Activated CD4-positive, alpha-beta T cell treated with anti-CD3 and anti-CD28 coated beads, Interleukin-10, Interleukin-2, amounts not matched to agents 100 ng/mL and 50 ng/mL, durations not matched to agents 16 hours and 8 hours (primary cell): ENCODE data around the gene MCMBP.
"Not testable (repeated sequence)": the region's sequence is repeated elsewhere in the genome, so short reads cannot be mapped to it uniquely, and the experiment has no call there.

Experiments
- DNase-seq: peaks from one replicate; pipeline ENCODE4 v3.0.0-alpha.2; 2020

The MCMBP gene

DNA sequence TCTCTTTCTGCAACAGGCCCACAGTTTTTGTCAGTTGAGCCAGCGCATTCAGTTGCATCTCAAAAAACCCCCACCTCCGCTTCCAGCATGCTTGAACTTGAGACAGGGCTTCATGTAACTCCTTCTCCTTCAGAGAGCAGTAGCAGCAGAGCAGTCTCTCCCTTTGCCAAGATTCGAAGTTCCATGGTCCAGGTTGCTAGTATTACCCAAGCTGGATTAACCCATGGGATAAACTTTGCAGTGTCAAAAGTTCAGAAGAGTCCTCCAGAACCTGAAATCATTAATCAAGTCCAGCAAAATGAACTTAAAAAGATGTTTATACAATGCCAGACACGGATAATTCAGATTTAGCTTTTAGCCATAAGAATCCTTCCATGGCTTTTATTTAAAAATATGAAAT is 45.2 kb downstream of the MCMBP start:
- no peak for DNase-seq

DNA sequence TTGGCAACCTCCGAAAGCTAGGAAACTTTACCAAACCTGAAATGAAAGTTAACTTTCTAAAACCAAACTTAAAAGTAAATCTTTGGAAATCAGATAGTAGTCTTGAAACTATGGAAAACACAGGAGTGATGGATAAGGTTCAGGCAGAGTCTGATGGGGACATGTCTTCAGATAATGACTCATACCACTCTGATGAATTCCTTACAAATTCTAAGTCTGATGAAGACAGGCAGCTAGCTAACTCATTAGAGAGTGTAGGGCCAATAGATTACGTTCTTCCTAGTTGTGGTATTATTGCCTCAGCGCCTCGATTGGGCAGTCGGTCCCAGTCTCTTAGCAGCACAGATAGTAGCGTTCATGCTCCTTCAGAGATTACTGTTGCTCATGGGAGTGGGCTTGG is 45.9 kb downstream of the MCMBP start:
- no peak for DNase-seq

DNA sequence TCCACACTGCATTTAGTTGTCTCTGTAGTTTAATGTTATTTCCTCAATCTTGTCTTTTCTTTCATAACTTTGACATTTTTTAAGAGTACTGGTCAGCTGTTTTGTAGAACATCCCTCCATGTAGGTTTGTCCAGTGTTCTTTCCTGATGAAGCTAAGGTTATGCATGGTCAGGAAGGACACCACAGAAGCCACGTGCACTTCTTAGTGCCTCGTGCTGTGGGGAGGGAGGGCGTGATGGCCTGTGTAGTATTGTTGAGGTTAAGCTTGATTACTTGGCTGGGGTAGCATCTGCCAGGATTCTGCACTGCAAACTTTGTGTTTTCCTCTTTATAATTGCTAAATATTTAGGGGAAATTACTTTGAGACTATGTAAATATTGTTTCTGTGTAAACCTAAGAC is 48.3 kb downstream of the MCMBP start:
- no peak for DNase-seq

DNA sequence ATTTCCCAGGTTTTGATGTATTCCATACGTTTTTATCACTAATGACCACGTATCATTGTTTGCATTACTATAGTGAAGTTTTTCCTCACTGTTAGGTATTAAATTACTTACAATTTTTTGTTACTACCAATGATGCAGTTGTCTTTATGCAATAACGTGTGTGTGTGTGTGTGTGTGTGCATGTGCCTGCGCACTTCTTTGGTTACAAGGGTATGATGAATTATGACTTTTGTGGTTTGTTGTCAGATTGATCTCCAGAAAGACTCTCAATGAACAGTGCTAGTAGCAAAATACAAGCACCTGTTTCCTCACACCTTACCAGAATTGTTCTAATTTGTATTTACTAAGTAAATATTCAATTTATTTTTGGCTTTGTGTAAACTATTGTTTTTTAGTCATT is 51.5 kb downstream of the MCMBP start:
- DNase-seq, result no peak

DNA sequence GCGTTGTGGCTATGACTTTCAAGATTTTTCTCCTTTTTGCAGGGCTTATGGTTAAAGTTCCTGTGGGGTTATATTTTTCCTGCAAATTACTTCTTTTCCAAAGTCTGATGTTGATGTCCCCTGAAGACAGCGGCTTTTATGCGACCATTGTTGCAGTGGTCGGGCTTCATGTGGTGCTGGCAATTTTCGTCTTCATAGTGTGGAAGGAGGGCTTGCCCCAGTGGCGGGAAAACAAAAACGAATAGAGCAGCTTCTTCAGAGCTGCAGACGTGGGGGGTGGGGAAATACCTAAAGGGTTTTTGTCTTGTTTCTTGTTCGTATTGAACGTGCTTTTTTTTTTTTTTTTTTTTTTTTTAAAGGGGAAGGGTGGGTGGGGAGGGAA is 53.8 kb downstream of the MCMBP start:
- no peak for DNase-seq

DNA sequence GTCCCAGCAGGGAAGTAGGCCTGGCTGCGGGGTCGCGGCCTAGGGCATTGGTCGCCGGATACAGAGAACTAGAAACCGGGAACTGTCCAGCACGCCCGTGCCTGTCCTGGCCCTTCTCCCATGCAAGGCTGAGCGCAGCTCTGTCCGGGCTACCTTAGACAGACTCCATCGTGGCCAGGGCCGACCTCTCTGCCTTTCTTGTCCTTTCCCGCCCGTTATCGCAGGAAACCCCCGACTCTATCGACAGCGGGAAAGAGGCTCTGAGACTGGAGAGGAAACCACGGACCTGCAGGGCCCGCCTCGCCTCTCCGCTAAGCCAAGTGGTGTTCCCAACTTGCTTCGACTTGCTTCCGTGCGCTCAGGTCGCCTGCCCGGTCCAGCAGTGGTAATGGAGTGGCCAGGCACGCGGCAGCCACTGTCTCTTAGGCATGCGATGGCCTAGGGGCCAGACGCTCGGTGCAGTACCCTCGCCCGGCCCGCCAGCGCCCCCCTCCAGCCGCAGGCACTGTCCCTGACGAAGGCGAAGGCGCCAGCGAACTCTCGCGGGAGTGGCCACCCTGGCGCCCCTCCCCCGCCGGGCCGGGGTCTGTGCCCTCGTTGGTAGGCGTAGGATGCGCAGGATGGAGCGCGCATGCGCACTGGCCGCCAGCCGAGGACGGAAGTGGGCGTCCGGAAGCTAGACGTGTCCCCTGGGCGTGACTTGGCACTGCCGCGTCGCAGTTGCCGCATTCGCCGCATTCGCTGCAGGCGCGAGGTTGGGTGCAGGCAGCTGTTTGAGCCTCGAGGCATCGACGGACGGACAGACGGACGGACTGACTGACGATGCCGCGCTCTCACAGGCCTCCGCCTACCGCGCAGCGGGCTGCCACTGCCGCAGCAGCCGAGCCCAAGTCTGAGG is 54.4 kb downstream of the MCMBP start:
- DNase-seq, result peak; percentile 17

DNA sequence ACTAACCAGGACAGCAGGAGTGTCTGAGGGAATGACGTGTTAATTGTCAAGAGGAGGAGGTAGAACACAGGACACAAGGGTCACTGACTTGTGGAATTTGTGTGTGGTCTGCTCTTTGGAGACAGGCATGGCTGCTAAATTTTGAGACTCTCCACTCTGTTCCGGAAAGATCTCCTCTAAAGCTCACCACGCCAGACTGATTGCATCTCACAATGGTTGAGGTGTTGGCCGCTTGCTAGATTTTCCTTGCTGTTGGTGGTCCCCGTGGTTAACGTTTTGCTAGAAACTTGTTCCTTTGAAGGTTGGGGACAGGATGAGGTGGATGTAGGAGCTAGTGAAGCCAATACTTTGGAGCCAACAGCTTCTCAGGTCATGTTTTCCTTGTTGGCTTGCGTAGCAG is 57.0 kb downstream of the MCMBP start:
- no peak for DNase-seq

DNA sequence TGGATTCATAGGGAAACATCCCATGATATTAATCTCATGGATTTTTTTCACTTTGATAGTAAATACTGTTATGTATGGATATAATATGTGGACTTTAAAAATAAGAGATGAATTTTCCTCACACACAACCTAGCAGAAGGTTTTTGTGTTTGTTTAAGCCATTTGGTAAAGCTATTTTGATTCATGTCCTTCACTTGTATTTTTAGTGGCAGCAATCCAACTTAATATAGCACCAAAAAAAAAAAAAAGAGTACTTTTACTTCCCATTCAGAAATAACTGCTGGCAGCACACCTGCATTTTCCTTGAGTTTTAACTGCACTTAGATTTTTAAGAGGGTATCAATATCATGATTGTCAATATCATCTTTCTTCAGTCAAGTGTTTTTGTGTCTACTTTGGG is 60.0 kb downstream of the MCMBP start:
- no peak for DNase-seq

DNA sequence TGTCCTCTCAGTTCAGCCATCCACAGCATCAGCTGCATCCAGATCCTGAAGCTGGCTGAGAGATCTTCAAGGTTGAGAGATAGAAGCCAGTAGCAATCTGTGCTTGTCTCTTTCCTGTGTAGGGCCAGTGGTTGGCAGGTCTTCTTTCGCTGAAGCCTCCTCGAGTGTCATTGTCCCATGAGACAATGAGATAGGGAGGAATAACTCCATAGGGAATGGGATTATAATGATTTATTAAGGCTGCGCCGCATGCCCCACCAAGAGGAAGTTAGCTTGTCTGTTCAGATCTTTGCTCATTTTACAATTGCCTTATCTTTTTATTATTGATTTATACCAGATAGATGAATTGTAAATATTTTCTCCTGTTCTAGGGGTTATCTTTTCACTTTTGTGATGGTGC is 61.5 kb downstream of the MCMBP start:
- DNase-seq, result no peak

DNA sequence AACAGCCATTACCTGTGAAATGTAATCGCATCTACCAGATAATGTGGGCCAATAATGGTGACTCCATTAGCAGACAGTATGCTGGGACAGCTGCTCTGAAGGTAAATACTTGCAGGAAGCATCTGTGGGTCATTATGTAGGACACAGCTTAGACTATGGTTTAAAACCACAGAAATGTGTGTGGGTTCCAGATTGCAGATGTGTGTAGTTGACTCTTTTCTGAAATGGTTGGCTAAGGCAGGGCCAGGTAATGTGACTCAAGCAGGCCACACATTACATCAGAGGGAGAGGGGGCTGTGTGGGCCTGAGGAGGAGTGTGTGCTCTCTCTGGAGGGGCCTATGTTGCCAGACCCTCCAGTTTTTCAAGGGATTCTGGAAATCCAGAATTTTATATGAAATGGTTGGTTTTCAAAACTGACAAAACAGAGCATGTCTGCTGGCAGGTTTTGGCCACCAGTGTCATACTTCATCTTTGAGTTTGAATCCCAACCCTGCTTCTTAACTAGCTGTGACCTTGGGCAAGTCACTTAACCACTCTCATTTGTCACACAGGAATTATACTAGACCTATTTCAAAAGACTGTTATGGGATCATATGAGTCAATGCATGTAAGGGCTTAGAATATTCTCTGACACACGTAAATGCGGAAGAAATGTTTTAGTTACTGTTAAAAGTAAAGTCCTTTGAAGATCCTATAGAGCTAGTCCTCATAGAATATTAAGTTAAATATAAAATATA is 64.5 kb downstream of the MCMBP start:
- DNase-seq, result peak; percentile 56

DNA sequence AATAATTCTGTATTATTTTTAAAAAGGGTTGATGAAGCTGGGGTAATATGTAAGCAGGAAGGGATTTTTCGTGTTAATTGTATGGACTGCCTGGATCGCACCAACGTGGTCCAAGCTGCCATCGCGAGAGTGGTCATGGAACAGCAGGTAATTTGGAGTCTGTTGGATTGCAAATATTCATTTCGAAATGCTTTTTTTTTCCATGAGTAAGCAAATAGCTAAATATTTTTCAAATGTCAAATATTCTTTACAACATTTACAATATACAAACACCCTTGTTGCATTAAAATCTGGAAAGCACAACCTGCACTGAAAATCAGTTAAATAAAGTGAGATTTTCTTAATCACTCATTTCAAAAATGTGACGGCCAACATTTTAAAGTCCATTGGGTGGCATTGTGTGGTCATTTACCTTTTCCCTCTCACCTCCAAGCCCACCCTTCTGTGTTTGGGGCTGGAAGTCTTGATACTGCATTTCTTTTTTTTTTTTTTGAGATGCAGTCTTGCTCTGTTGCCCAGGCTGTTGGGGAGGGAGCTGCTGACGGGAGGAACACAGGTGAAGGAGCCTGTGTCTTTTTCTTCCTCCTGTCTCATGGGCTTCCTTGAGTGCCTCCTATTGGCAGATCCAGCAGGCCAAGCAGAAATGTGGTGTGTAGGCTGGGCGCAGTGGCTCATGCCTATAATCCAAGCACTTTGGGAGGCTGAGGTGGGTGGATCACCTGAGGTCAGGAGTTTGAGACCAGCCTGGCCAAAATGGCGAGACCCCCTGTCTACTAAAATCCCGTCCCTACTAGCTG is 66.1 kb downstream of the MCMBP start:
- no peak for DNase-seq

DNA sequence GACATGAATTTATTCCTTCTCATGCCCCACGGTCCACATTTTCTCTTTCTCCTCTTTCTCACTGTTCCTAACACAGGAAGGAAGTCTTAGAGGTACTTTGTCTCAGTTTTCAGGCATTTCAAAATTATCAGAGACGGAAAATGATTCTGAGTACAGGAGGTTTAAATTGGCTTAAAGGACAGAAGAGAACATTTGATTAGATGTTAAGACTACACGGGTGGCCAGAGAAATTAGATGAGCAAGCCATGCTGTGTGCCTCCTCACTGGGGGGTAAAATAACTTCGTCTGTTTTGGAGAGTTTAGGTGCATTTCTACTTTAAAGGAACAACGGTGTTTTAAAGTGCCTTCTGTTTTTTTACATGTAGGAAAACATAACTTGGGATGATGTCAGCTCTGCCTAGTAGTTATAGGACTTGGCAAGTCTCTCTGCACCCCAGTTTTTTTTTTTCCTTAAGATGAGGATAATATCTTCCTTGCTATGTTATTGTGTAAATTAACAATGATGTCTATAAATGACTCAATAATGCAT is 66.9 kb downstream of the MCMBP start:
- no peak for DNase-seq

DNA sequence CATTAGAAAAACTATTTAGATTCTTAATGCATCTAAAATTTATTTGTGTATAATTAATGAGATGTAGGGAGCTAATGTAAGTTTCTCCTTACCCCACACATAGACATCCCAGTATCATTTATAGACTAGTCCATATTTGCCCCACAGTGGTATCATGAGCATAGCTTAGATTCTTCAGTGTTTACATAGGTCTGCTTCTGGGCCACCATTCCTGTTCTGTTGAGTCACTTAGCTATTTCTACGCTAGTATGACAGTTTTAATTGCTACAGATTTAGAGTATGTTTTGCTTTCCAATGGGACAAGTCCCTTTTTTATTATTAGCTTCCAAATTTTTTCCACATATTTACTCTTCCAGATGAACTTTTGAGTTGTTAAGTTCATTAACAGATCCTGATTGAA is 69.4 kb downstream of the MCMBP start:
- DNase-seq, result no peak

DNA sequence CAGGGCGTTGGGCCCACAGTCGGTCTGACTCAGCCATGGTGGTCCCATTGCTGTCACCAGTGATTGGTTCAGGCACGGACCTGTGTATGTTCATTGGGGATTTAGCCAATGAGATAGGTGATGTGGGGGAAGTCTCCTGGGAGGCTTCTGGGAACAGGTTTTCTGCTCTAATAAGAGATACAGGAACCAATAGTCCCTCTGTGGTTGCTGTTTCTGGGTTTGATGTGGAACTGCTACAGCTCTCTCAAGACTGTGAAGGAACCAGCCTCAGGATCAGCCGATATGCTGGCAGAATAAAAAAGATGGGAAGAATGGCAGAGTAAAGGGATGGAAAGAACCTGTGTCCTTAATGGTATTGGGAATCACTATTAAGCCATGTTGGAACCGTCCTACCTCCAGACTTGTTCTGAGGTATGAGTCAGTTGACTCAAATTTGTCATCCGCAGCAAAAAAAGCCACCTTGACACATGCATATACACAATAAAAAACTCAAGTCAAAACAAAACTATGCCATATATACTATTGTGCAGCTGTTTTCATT is 70.6 kb downstream of the MCMBP start:
- DNase-seq, result peak; percentile 62

DNA sequence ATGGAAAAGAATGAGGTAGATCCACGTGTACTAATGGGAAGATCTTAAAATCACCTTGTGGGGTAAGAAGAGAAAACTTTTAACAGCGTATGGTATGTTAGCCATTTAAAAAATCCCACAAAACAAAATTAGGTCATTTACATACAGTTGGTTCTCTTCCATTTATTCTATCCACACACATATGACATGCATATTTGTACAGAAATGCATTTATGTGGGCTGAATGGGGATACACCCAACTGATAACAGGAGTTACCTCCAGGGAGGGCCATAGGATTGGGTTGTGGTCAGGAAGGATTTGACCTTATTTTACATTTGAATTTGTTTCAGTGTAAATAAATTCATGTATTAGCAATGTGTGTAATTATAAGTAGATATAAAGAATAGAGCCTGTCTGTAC is 71.5 kb downstream of the MCMBP start:
- DNase-seq, result no peak

DNA sequence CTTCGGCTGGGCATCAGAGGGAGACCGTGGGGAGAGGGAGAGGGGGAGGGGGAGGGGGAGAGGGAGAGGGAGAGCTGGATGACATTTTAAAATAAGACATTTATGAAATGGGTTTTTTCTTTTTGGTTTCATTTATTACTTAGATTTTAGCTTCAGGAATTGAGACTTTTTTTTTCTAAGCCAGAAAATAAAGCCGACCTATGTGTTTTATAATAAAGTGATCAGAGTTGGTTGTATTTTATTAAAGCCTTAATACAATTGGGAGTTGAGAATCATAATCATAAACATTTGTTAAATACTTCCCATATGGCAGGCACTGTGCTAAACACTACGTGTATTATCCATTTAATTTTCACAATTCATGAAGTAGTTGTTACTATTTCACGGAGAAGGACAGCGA is 76.6 kb downstream of the MCMBP start:
- no peak for DNase-seq

DNA sequence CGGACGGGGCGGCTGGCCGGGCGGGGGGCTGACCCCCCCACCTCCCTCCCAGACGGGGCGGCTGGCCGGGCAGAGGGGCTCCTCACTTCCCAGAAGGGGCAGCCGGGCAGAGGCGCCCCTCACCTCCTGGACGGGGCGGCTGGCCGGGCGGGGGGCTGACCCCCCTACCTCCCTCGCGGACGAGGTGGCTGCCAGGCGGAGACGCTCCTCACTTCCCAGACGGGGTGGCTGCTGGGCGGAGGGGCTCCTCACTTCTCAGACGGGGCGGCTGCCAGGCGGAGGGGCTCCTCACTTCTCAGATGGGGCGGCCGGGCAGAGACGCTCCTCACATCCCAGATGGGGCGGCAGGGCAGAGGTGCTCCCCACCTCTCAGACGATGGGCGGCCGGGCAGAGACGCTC is 77.5 kb downstream of the MCMBP start:
- not testable (repeated sequence) for DNase-seq

DNA sequence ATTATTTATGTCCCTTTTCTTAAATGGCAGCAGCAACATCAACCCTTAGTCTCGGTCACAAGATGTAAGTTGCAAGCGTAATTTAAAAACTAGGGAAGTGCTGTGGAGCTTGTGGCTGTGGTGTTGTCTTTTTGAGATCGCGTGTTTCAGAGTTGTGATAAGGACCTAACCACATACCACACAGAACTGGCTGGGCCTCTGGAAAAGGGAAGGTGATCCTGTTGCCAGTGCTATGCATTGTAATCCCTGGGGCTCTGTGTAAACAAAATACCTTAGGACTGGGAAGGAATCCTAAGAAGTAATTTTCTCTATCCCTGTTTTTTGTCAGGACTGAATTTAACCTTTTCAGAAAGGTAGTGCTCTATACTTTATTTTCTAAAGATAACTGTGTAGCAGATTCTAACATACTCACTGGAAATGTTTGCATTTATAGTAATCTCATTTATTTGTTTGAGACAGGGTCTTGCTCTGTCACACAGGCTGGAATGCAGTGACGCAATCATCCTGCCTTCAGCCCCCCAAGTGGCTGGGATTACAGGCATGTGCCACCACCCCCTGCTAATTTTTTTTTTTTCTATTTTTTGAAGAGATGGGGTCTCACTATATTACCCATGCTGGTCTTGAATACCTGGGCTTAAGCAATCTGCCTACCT is 86.4 kb downstream of the MCMBP start:
- DNase-seq, result peak; percentile 29

DNA sequence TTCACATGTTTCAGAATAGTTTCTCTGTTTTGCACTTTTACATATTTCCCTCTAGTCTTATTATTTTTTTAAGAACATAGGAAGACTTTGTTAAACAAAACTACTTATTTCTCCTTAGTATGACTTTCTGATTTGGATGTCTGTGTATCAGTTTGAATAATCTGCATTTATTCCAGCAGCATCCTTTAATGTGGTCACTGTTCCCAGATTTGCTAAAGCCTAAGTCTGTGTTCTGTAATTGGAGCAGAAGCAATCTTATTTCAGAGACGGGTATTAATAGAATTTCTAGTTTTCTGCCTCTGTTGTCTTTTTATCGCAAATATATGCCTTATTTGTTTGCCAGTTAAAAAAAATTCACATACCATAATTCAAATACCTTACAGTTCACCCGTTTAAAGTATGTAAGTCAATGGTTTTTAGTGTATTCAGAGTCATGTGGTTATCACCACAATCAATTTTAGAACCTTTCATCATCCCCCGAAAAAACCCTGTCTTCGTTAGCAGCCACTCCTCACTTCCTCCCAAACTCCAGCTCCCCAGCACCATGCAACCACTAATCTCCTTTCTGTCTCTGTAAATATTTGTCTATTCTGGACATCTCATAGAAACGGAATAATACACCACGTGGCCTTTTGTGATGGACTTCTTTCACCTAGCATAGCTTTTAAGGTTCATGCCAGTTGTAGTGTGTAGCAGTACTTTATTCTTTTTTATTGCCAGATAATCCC is 88.1 kb downstream of the MCMBP start:
- DNase-seq, result peak; percentile 53

DNA sequence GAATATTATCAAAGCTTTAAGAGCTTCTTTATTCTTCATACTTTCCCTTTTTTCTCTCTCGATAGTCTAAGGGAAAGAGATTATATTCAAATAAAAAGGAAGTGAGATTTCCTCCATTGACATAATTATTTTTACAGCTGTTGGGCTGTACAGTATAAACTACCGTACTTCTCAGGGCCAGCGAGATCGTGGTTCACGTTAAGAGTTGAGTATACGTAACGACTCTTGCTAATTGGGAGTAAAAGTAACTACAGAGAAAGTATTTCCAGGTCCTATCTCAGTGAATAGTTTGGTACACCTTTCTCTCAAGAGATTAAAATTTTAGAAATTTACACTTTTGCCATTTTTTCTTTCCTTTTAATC is 89.0 kb downstream of the MCMBP start:
- no peak for DNase-seq

DNA sequence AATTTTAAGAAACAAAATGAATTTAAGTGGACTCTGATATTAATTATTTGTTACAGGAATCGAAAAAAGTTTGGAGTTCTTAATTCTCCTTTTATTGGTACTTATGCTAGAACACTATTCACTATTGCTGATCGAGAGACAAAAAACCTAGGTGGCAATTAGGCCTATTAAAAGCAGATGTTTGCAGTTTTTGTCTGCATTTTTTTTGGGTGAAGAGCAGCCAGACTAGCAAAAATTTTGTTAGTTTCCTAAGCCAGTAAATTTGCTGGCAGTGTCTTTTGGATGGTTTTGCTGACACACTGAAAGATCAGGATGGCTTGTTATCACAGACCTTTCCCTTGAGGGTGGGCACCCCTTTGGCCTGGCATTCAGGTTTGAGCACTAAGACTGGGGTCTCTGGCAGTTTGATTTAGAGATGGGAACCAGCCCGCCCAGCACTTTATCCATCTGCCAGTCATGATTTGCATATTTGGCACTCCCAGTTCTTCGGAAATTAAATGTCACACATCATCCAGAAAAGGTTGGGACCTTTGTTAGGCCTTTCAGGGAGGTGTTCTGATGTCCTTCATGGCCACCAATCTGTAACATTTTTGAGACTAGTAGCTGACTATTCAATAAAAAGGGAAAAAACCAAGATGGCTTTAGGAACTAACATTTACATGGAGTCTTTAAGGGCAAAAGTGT is 89.5 kb downstream of the MCMBP start:
- DNase-seq, result no peak
